GM19395 (cell line): ENCODE results near the gene PXDN.
"Not testable (repeated sequence)": the region's sequence is repeated elsewhere in the genome, so short reads cannot be mapped to it uniquely, and the experiment has no call there.

ENCODE experiments used
- ATAC-seq: cut with Tn5 transposase; IDR thresholded peaks from one replicate; pipeline ENCODE4 v1.9.1; 2021; ENCODE audit warnings: mild to moderate bottlenecking, moderate library complexity; ENCODE audit not compliant: unreplicated experiment

Gene PXDN

DNA sequence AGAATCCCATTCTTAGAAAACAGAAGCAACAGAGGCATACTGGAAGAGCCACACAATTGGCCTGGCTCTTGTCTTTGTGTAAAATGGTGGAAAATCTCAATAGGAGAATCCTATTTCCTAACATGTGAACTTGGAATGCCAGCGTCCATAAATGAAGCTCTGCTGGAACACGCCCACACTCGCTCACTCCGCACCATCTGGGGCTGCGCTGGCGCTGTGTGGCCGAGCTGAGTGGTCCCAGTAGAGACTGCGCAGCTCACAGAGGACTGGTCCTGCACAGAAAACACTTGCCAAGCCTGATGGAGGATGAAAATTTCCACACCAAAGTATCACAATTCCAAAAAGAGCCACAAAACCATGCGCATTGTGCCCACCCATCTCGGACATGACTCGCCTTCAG is 56.2 kb downstream of the PXDN start:
- ATAC-seq: no peak

DNA sequence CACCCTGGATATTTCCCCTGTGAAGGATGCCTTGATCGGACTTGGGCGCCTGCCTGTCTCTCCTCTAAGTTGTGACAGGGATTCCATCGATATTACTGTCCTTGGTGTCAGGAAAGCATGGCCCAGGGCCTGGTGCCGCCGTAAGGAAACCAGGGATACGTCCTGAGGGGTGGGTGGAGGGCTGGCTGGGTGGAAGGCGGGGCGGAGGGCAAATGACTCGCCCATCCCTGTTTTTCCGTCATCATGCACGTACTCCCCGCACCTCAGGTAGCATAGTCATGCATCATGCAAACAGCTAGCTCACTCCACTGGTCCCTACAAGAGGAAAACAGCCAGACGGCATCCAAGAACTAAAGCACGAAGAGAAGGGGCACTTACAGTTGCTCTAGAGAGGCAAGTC is 57.1 kb downstream of the PXDN start:
- ATAC-seq: no peak

DNA sequence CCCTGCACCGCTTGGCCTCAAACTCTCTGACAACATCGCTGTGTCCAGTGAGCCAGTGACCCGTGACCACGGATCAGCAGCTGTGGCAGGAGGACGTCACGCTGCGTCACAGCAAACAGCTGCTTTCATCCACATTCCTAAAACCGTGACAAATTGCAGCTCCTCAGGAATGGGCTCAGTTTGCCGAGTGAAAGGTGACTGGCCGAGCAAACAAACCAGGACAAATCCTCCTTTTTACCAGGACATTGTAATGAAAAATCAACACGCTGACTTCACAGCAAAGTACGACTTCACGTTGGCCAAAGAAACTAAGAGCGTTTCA is 57.6 kb downstream of the PXDN start:
- ATAC-seq: no peak

DNA sequence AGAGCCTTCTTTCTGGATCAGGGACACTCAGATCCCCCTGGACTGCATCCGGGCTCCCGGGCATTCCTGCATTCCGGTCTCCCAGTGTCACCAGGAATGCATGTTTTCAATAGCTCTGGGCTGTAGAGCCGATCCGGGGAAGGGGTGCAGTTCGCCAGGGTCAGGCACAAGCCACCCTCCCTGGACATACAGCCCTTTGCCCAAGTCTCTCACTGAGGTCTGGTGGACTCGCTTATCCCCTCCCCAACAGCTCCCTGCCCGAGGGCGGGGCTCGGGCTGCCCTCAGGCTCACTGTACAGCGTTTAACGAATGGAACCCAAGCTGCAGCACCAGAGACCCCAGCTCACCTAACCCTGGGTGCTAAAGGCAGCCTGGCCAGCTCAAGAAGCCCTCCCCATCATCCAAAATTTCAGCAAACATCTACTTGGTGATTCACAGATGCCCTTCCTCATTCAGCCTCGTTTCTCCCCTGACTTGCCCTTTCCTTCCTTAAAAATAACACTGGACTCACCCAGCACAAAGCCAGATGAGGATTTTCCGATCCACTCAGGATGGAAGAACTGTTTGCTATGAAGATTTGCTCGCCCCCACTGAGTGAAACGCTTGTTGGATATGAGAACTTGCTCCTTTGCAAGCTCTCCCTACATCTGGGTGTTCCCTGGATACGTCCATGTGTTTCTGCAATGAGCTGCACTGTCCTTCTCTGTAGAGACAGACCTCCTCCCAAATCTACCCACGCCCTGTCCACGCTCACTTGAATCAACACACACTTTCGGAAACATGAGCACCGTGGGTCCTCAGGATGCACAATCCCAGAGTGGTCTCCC is 58.1 kb downstream of the PXDN start:
- ATAC-seq: no peak

GRCh38 chr2:1685078-1685956 is 59.0 kb downstream of the PXDN start:
- no peak for ATAC-seq

- ATAC-seq: no peak
Measured at GRCh38 chr2:1683297-1683696, 61.0 kb downstream of the PXDN start.

- no peak for ATAC-seq
Measured at GRCh38 chr2:1682181-1682440, 62.2 kb downstream of the PXDN start.

DNA sequence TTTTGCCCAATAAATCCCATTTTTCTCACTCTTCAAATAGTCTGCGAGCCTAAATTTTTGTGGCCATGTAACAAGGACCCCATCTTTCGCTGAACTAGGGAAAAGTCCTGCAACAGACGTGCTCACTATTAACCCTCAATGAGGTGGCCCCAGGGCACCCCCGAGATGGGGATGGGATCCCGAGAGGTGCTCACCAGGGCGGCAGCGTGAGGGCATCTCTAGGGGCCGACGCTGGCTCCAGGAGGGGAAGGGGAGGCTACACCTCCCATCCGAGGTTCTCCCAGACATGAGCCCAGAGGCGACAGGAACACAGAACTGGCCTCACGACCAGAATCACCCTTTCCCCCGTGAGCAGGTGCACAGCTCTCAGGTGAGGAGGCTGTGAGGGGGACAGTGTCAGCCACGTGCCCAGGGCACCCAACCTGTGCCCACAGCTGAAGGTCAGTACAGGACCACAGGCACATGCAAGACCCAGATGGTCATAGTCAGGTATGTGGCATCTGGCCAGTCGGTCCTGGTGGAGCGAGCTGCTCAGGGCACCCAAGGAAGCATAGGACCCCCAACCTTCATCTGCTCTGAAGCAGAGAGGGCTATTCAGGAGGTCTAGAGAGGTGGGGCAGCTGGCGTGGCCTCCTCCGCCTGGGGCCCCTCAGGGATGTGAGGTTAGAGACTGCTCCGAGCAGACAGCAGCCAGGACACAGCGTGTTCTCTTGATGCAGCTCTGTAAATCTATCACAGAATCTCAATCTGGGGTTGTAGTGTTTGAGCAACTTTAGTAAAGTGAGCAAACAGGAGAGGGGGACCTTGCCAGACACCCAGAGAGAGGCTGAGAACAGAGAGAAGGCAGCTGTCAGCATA is 62.8 kb downstream of the PXDN start:
- no peak for ATAC-seq

GRCh38 chr2:1681017-1681318 is 63.3 kb downstream of the PXDN start:
- no peak for ATAC-seq

GRCh38 chr2:1680222-1681016 is 63.9 kb downstream of the PXDN start:
- ATAC-seq: no peak

DNA sequence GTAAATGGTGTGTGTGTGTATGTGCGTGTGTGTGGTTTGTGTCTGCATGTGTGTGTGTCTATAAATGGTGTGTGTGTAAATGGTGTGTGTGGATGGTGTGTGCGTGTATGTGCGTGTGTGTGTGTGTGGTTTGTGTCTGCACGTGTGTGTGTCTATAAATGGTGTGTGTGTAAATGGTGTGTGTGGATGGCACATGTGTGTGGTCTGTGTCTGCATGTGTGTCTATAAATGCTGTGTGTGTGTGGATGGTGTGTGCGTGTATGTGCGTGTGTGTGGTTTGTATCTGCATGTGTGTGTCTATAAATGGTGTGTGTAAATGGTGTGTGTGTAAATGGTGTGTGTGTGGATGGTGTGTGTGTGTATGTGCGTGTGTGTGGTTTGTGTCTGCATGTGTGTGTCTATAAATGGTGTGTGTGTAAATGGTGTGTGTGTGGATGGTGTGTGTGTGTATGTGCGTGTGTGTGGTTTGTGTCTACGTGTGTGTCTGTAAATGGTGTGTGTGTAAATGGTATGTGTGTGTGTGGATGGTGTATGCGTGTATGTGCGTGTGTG is 64.8 kb downstream of the PXDN start:
- not testable (repeated sequence) for ATAC-seq

DNA sequence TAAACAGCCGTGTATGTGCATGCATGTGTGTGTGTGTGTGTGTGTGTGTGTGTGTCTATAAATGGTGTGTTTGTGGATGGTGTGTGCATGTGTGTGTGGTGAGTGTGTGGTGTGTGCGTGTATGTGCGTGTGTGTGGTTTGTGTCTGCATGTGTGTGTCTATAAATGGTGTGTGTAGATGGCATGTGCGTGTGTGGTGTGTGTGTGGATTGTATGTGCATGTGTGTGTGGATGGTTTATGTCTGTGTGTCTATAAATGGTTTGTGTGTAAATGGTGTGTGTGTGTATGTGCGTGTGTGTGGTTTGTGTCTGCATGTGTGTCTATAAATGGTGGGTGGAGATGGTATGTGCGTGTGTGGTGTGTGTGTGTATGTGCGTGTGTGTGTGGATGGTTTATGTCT is 65.2 kb downstream of the PXDN start:
- not testable (repeated sequence) for ATAC-seq

GRCh38 chr2:1678609-1679008 is 65.7 kb downstream of the PXDN start:
- ATAC-seq: no peak

DNA sequence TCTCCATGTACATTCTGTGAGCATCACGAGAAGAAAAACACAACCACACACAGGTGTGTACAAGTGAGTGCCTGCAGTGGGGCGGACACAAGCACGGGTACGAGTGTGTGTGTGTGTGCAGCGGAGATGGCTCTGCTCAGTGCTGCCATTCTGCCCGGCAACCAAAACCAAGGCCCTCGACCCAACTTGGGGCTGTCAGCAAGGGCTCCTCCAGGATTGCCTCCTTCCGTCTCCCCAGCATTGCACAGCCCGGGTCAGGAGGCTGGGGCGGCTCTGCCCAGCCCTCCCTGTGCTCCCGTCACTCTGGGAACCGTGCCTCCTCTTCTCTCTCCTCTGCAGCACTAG is 66.5 kb downstream of the PXDN start:
- ATAC-seq: no peak

DNA sequence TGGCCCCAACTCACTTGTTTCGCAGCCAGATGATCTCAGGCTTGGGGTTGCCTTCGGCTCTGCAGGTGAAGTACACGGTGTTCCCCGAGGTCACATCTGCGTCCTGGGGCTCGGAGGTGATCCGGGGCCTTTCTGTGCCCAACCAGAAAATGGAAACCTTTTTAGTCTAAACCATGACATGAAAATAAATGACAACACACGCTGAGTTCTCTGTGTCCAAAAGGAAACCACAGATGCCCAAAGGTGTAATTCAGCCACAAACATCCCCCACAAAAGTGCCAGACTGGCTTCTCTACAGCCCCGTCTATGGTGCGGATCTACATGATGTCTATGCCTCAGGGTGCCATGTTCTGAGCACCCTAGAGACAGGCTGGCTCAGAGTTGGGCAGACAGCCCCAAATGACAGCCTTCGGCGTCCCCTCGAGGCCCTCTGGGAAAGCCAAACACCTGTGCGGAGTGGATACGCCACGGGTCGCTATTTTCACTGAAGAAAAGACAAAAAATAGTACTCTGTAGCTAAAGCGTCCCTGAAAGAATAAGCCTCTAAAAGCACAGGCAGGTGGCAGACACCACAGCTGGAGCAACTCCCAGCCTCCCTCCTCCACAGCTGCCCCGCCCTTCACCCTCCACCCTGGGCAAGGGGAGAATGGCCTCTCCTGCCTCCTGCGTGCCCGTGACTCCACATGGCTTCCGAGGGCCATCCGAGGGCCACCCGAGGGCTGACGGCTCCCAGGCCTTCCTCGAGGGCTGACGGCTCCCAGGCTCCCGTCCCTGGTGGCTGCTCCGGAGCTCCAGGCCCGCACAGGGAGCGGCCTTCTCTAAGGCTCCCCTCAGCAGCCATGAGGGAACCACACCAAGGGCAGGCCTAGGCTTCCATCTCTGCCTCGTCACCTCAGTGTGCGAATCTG is 67.1 kb downstream of the PXDN start:
- no peak for ATAC-seq

GRCh38 chr2:1676091-1676912 is 68.0 kb downstream of the PXDN start:
- no peak for ATAC-seq

- no peak for ATAC-seq
Measured at GRCh38 chr2:1675633-1676032, 68.7 kb downstream of the PXDN start.

- ATAC-seq: no peak
Measured at GRCh38 chr2:1674766-1675397, 69.4 kb downstream of the PXDN start.
